WTC11 (cell line): Measurements from ENCODE around the gene ADAM12. TPM values are rescaled to one million over a fixed set of nuclear protein-coding genes. Genes with fewer than 3 reads are reported as not detected.

Experiments
- ATAC-seq: fragments of 200-7000 bp; cut with Tn5 transposase; 2 replicates; pipeline ENCODE4 v1.10.0; 2021; ENCODE audit warnings: mild to moderate bottlenecking, moderate library complexity
- CTCF ChIA-PET: fragments of 300-600 bp; sonication (Branson Sonifier 250); formaldehyde crosslinking; loops from one replicate; lab custom pipeline; 2021; ENCODE audit warnings: antibody characterized with exemption; lab: Charles Lee
- POLR2A ChIA-PET: fragments of 350-600 bp; sonication (Branson Sonifier 250); formaldehyde crosslinking; loops from one replicate; lab custom pipeline; 2021; ENCODE audit warnings: antibody characterized with exemption; lab: Charles Lee
- DNase-seq: peaks from one replicate; pipeline ENCODE4 v3.0.0; 2021; ENCODE audit warnings: low spot score
- H3K27ac Mint-ChIP-seq: 2 replicates; pipeline ENCODE4 v1.8.0; 2021; ENCODE audit warnings: mixed read lengths
- H3K27me3 Mint-ChIP-seq: 2 replicates; pipeline ENCODE4 v1.8.0; 2021; ENCODE audit warnings: low read depth, mild to moderate bottlenecking, moderate library complexity, mixed read lengths
- H3K36me3 Mint-ChIP-seq: 2 replicates; pipeline ENCODE4 v1.8.0; 2021; ENCODE audit warnings: mixed read lengths
- H3K4me1 Mint-ChIP-seq: 2 replicates; pipeline ENCODE4 v1.8.0; 2022; ENCODE audit warnings: mixed read lengths
- H3K4me3 Mint-ChIP-seq: 2 replicates; pipeline ENCODE4 v1.8.0; 2021; ENCODE audit warnings: mild to moderate bottlenecking, moderate library complexity, mixed read lengths
- H3K9me3 Mint-ChIP-seq: 2 replicates; pipeline ENCODE4 v1.8.0; 2021; ENCODE audit warnings: mixed read lengths
- CREB1 ChIP-seq: sonication (generic); formaldehyde crosslinking; IDR thresholded peaks from 2 replicates; pipeline ENCODE4 v1.8.0; 2023; ENCODE audit warnings: mild to moderate bottlenecking, missing genetic modification reagents
- CREM ChIP-seq: sonication (generic); formaldehyde crosslinking; IDR thresholded peaks from 2 replicates; pipeline ENCODE4 v1.8.1; 2022; ENCODE audit warnings: mild to moderate bottlenecking, missing genetic modification reagents, moderate library complexity
- GABPB1 ChIP-seq: sonication (generic); formaldehyde crosslinking; IDR thresholded peaks from 2 replicates; pipeline ENCODE4 v1.8.1; 2023; ENCODE audit warnings: mild to moderate bottlenecking, missing genetic modification reagents
- MYBL2 ChIP-seq: sonication (generic); formaldehyde crosslinking; IDR thresholded peaks from 2 replicates; pipeline ENCODE4 v1.8.1; 2023; ENCODE audit warnings: mild to moderate bottlenecking, moderate library complexity, missing genetic modification reagents
- NR1H2 ChIP-seq: sonication (generic); formaldehyde crosslinking; IDR thresholded peaks from 2 replicates; pipeline ENCODE4 v1.9.0; 2021; ENCODE audit warnings: mild to moderate bottlenecking, moderate library complexity, missing genetic modification reagents
- SP1 ChIP-seq: sonication (generic); formaldehyde crosslinking; conservative IDR thresholded peaks from 2 replicates; pipeline ENCODE4 v1.8.1; 2022; ENCODE audit warnings: missing genetic modification reagents
- TCF7 ChIP-seq: sonication (generic); formaldehyde crosslinking; IDR thresholded peaks from 2 replicates; pipeline ENCODE4 v1.8.0; 2022; ENCODE audit warnings: mild to moderate bottlenecking, low read depth, missing genetic modification reagents, moderate library complexity
- TEAD1 ChIP-seq: sonication (generic); formaldehyde crosslinking; IDR thresholded peaks from 2 replicates; pipeline ENCODE4 v1.8.0; 2022; ENCODE audit warnings: mild to moderate bottlenecking, missing genetic modification reagents
- ZNF232 ChIP-seq: sonication (generic); formaldehyde crosslinking; IDR thresholded peaks from 2 replicates; pipeline ENCODE4 v1.8.0; 2022; ENCODE audit warnings: mild to moderate bottlenecking, missing genetic modification reagents
- ZNF263 ChIP-seq: sonication (generic); formaldehyde crosslinking; IDR thresholded peaks from 2 replicates; pipeline ENCODE4 v1.8.1; 2022; ENCODE audit warnings: low read depth, mild to moderate bottlenecking, moderate library complexity, missing genetic modification reagents
- ZNF532 ChIP-seq: fragments of 250-450 bp; sonication (Bioruptor Pico); IDR thresholded peaks from 2 replicates; pipeline ENCODE4 v1.9.0; 2021; ENCODE audit warnings: mild to moderate bottlenecking, borderline replicate concordance
- total RNA-seq: library from RNA; stranded (reverse); gene quantifications from 3 replicates; pipeline ENCODE4 v1.2.3, GENCODE V29; 2021
- TF ChIP-seq, protein P1 (sequence below): fragments of 250-450 bp; sonication (Bioruptor Pico); IDR thresholded peaks from 2 replicates; pipeline ENCODE4 v1.9.0; 2021; ENCODE audit warnings: mild to moderate bottlenecking
- TF ChIP-seq, protein P2 (sequence below): fragments of 250-450 bp; sonication (Bioruptor Pico); IDR thresholded peaks from 2 replicates; pipeline ENCODE4 v2.1.2; 2022; ENCODE audit warnings: mild to moderate bottlenecking, moderate library complexity
- TF ChIP-seq, protein P3 (sequence below): sonication (generic); formaldehyde crosslinking; conservative IDR thresholded peaks from 2 replicates; pipeline ENCODE4 v1.8.1; 2022; ENCODE audit warnings: mild to moderate bottlenecking, missing genetic modification reagents
- TF ChIP-seq, protein P4 (sequence below): sonication (generic); formaldehyde crosslinking; IDR thresholded peaks from 2 replicates; pipeline ENCODE4 v1.8.0; 2022; ENCODE audit warnings: mild to moderate bottlenecking, missing genetic modification reagents

ADAM12 gene
- total RNA-seq, 1 experiment from 2014 or later, result 0.22 TPM

DNA sequence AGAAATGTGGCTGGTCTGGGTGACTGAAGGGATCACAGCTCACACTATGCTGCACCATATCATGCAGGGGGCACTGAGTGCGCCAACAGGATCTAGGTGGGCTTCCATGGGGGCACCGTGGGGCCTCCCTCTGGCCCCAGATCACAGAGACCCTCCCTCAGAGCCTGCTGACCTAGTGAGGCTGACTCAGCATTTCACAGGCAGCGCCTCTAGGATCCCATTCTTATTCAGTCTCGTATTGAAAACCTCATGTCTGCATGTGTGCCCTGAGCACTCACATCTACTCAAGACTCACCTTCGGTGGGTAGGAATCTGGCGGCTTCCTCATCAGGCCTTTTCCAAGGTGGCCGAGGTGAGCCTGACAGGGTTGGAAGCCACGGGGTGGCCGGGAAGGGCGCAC is 350.3 kb downstream of the ADAM12 start (continued):
- TF ChIP-seq, protein P1, sequence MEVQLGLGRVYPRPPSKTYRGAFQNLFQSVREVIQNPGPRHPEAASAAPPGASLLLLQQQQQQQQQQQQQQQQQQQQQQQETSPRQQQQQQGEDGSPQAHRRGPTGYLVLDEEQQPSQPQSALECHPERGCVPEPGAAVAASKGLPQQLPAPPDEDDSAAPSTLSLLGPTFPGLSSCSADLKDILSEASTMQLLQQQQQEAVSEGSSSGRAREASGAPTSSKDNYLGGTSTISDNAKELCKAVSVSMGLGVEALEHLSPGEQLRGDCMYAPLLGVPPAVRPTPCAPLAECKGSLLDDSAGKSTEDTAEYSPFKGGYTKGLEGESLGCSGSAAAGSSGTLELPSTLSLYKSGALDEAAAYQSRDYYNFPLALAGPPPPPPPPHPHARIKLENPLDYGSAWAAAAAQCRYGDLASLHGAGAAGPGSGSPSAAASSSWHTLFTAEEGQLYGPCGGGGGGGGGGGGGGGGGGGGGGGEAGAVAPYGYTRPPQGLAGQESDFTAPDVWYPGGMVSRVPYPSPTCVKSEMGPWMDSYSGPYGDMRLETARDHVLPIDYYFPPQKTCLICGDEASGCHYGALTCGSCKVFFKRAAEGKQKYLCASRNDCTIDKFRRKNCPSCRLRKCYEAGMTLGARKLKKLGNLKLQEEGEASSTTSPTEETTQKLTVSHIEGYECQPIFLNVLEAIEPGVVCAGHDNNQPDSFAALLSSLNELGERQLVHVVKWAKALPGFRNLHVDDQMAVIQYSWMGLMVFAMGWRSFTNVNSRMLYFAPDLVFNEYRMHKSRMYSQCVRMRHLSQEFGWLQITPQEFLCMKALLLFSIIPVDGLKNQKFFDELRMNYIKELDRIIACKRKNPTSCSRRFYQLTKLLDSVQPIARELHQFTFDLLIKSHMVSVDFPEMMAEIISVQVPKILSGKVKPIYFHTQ (CRISPR knock-in tag), result no peak
- TF ChIP-seq TEAD1 (CRISPR knock-in tag), result no peak
- TF ChIP-seq ZNF232 (CRISPR knock-in tag), result no peak
- TF ChIP-seq, protein P2, sequence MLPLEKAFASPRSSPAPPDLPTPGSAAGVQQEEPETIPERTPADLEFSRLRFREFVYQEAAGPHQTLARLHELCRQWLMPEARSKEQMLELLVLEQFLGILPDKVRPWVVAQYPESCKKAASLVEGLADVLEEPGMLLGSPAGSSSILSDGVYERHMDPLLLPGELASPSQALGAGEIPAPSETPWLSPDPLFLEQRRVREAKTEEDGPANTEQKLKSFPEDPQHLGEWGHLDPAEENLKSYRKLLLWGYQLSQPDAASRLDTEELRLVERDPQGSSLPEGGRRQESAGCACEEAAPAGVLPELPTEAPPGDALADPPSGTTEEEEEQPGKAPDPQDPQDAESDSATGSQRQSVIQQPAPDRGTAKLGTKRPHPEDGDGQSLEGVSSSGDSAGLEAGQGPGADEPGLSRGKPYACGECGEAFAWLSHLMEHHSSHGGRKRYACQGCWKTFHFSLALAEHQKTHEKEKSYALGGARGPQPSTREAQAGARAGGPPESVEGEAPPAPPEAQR (CRISPR knock-in tag), result no peak

DNA sequence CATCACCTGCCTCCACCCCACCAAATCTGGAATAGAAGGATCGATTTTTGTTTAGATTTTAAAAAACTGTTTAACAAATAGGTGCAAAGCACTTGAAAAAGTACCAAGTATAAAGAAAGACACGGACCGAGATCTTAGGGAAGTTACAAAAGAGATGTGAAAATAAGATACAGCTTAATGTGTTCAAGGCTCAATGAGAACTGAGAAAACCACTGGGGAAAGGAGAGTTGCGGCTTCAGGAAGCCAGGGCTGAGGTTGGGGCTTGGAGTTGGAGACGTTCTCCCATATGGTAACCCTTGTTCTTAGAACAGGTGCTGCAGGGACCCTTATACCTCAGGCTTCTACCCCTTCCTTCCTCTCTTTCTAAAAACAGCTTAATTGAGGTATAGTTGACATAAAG is 351.8 kb downstream of the ADAM12 start:
- Mint-ChIP-seq H3K27me3 (no peaks in the 10 kb centered on the region), H3K4me1 (peaks cover 15% of the 10 kb centered on the region), H3K27ac (no peak overlapping the region), H3K4me3 (no peak overlapping the region), H3K9me3 (peaks cover 17% of the 10 kb centered on the region), H3K36me3 (peaks cover 6% of the 10 kb centered on the region)
- ChIA-PET CTCF (interaction anchor here (1.6 kb wide), 1 partner anchor 102 kb away, joined by 4 read pairs; no protein-coding TSS in a partner anchor), POLR2A (no interaction called here)
- TF ChIP-seq TCF7 (CRISPR knock-in tag) (no peak), NR1H2 (CRISPR knock-in tag) (no peak), ZNF263 (CRISPR knock-in tag) (no peak), CREM (CRISPR knock-in tag) (no peak), SP1 (no peak), CREB1 (CRISPR knock-in tag) (no peak), MYBL2 (CRISPR knock-in tag) (no peak), GABPB1 (CRISPR knock-in tag) (no peak), ZNF532 (CRISPR knock-in tag) (no peak)
- TF ChIP-seq, protein P3, sequence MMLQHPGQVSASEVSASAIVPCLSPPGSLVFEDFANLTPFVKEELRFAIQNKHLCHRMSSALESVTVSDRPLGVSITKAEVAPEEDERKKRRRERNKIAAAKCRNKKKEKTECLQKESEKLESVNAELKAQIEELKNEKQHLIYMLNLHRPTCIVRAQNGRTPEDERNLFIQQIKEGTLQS (CRISPR knock-in tag), result no peak
- TF ChIP-seq, protein P4, sequence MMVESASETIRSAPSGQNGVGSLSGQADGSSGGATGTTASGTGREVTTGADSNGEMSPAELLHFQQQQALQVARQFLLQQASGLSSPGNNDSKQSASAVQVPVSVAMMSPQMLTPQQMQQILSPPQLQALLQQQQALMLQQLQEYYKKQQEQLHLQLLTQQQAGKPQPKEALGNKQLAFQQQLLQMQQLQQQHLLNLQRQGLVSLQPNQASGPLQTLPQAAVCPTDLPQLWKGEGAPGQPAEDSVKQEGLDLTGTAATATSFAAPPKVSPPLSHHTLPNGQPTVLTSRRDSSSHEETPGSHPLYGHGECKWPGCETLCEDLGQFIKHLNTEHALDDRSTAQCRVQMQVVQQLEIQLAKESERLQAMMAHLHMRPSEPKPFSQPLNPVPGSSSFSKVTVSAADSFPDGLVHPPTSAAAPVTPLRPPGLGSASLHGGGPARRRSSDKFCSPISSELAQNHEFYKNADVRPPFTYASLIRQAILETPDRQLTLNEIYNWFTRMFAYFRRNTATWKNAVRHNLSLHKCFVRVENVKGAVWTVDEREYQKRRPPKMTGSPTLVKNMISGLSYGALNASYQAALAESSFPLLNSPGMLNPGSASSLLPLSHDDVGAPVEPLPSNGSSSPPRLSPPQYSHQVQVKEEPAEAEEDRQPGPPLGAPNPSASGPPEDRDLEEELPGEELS (CRISPR knock-in tag), result no peak
- no peak for ATAC-seq
- DNase-seq, result no peak
